ENCODE data around the gene DEF6. TPM values are rescaled to one million over a fixed set of nuclear protein-coding genes. Genes with fewer than 3 reads are reported as not detected.

DEF6 gene
- total and polyA plus RNA-seq, 2 of the 13 experiments (the other 11 are each of a cell fraction or from before 2014, with no cell fraction given): 5.2 to 10.0 TPM

DNA sequence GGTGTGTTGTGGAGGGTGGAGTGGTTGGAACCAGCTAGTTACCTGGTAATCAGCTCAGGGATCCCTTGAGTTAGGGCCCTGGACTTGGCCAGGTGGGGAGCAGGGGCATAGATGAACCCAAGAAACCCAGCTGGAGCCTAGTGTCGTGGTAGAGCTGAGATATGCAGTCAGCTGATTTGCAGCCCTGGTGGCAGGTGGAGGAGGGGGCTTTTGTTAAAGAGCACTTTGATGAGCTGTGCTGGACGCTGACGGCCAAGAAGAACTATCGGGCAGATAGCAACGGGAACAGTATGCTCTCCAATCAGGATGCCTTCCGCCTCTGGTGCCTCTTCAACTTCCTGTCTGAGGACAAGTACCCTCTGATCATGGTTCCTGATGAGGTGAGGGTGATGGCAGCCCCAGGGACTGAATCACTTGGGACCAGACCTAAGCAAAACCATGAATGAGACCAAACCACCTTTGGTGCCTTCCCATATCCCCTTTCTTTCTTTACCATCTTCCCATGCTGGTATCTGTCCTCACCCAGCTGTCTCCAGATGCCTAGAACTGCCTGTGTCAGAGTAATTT is 12.7 kb downstream of the DEF6 start:
- DNase-seq (ENCODE audit: low spot score): no peak
- in situ Hi-C loops (cut with HindIII; ENCODE audit: extremely low pct_ligation_motif_present, low pct_unique_long_range_greater_than_20kb) (loop anchor here (10.0 kb wide), 1 partner anchor 424 kb away; the partner anchor contains the start of gene ARMC12), intact Hi-C loops (cut with micrococcal nuclease; ENCODE audit: unreplicated experiment) (no loop called here)
- Histone ChIP-seq H3K4me3 (replicated peaks in 1 of 3; ENCODE audit: insufficient read depth in 1 of 3, low read depth in 2 of 3, low read length in 3 of 3) (no peak overlapping the region), H3K4me2 (ENCODE audit: low read depth, low read length) (no peak overlapping the region), H3K9ac (ENCODE audit: insufficient read depth, low read depth, low read length) (no peak overlapping the region), H3K9me3 (ENCODE audit: low read length) (no peaks in the 10 kb centered on the region), H3K27me3 (ENCODE audit: control insufficient read depth in 1 of 2, insufficient read depth in 2 of 2, low read length in 2 of 2) (no peaks in the 10 kb centered on the region), H2AFZ (ENCODE audit: low read length) (no peak overlapping the region), H4K20me1 (ENCODE audit: insufficient read depth, low read length) (no peaks in the 10 kb centered on the region), H3K79me2 (ENCODE audit: insufficient read depth, low read length) (no peaks in the 10 kb centered on the region), H3K36me3 (replicated peaks in 1 of 2; ENCODE audit: control insufficient read depth in 1 of 2, insufficient read depth in 2 of 2, low read length in 2 of 2) (no peaks in the 10 kb centered on the region), H3K4me1 (ENCODE audit: insufficient read depth, low read length) (no peaks in the 10 kb centered on the region), H3K27ac (ENCODE audit: extremely low read length, insufficient read depth, low read length) (no peak overlapping the region)
- TF ChIP-seq ZNF501 (CRISPR knock-in tag; IDR thresholded peaks at IDR 0.05) (no peak), EHMT2 (IDR thresholded peaks at IDR 0.05; ENCODE audit: borderline replicate concordance, low read depth, low read length) (no peak), MAFF (IDR thresholded peaks at IDR 0.05; ENCODE audit: low read depth, low read length) (no peak), HMG20A (CRISPR knock-in tag; IDR thresholded peaks at IDR 0.05; ENCODE audit: borderline replicate concordance) (no peak), ZFP90 (CRISPR knock-in tag; IDR thresholded peaks at IDR 0.05; ENCODE audit: borderline replicate concordance) (no peak), ZNF329 (CRISPR knock-in tag; IDR thresholded peaks at IDR 0.05; ENCODE audit: low read depth) (no peak), ZNF776 (CRISPR knock-in tag; IDR thresholded peaks at IDR 0.05) (no peak), KAT8 (CRISPR knock-in tag; IDR thresholded peaks at IDR 0.05) (no peak), ZNF232 (CRISPR knock-in tag; IDR thresholded peaks at IDR 0.05; ENCODE audit: borderline replicate concordance) (no peak), CEBPG (CRISPR knock-in tag; IDR thresholded peaks at IDR 0.05) (no peak), ZNF230 (CRISPR knock-in tag; IDR thresholded peaks at IDR 0.05) (no peak), SRSF4 (IDR thresholded peaks at IDR 0.05; ENCODE audit: low read depth, low read length, poor library complexity, severe bottlenecking) (no peak)
- TF ChIP-seq, protein P1, sequence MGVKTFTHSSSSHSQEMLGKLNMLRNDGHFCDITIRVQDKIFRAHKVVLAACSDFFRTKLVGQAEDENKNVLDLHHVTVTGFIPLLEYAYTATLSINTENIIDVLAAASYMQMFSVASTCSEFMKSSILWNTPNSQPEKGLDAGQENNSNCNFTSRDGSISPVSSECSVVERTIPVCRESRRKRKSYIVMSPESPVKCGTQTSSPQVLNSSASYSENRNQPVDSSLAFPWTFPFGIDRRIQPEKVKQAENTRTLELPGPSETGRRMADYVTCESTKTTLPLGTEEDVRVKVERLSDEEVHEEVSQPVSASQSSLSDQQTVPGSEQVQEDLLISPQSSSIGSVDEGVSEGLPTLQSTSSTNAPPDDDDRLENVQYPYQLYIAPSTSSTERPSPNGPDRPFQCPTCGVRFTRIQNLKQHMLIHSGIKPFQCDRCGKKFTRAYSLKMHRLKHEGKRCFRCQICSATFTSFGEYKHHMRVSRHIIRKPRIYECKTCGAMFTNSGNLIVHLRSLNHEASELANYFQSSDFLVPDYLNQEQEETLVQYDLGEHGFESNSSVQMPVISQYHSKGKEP (CRISPR knock-in tag; IDR thresholded peaks at IDR 0.05): no peak
- TF ChIP-seq, protein P2, sequence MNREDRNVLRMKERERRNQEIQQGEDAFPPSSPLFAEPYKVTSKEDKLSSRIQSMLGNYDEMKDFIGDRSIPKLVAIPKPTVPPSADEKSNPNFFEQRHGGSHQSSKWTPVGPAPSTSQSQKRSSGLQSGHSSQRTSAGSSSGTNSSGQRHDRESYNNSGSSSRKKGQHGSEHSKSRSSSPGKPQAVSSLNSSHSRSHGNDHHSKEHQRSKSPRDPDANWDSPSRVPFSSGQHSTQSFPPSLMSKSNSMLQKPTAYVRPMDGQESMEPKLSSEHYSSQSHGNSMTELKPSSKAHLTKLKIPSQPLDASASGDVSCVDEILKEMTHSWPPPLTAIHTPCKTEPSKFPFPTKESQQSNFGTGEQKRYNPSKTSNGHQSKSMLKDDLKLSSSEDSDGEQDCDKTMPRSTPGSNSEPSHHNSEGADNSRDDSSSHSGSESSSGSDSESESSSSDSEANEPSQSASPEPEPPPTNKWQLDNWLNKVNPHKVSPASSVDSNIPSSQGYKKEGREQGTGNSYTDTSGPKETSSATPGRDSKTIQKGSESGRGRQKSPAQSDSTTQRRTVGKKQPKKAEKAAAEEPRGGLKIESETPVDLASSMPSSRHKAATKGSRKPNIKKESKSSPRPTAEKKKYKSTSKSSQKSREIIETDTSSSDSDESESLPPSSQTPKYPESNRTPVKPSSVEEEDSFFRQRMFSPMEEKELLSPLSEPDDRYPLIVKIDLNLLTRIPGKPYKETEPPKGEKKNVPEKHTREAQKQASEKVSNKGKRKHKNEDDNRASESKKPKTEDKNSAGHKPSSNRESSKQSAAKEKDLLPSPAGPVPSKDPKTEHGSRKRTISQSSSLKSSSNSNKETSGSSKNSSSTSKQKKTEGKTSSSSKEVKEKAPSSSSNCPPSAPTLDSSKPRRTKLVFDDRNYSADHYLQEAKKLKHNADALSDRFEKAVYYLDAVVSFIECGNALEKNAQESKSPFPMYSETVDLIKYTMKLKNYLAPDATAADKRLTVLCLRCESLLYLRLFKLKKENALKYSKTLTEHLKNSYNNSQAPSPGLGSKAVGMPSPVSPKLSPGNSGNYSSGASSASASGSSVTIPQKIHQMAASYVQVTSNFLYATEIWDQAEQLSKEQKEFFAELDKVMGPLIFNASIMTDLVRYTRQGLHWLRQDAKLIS (CRISPR knock-in tag; IDR thresholded peaks at IDR 0.05): no peak
- ChIA-PET CTCF (ENCODE audit: low intra/inter-chr PET ratio, low total read pairs) (no interaction called here), POLR2A (no interaction called here)
- BruUV-seq (replicated peaks): no TSS peak
- no peak for FAIRE-seq
- ATAC-seq: no peak
- WGBS (ENCODE audit: low lambda C conversion rate): 75% methylated on average over 3 of the region's 6 CpGs

Data from HepG2 (cell line).